Measurements from ENCODE around the gene CMPK1. TPM values are rescaled to one million over a fixed set of nuclear protein-coding genes. Genes with fewer than 3 reads are reported as not detected.

Gene CMPK1
- total and polyA plus RNA-seq, 2 of the 8 experiments (the other 6 are each of a cell fraction or from before 2014, with no cell fraction given) = 6.0 to 36.9 TPM

- Histone ChIP-seq H3K56ac (replicated peaks; ENCODE audit: insufficient read length, low read depth, low read length) (peak overlapping the region; percentile 86), H3K4ac (replicated peaks; ENCODE audit: insufficient read length, low read depth, low read length) (no peak overlapping the region), H2BK15ac (ENCODE audit: low read length) (no peak overlapping the region), H3K18ac (ENCODE audit: extremely low read depth, low read length) (peak overlapping the region; percentile 78), H3K14ac (ENCODE audit: insufficient read length) (no peak overlapping the region), H2BK20ac (ENCODE audit: low read length) (no peak overlapping the region), H4K5ac (ENCODE audit: insufficient read length, low read depth, low read length) (peak overlapping the region; percentile 96), H3K9ac (replicated peaks in 1 of 4; ENCODE audit: extremely low read depth in 1 of 4, low read depth in 3 of 4, low read length in 3 of 4) (peak overlapping the region; percentile 68 to 87 (median 76)), H4K91ac (replicated peaks; ENCODE audit: insufficient read length, low read length) (peak overlapping the region; percentile 65), H2BK5ac (ENCODE audit: low read depth, low read length) (peak overlapping the region; percentile 78), H3K79me2 (ENCODE audit: control insufficient read depth in 1 of 2, insufficient read depth in 2 of 2, low read length in 2 of 2) (peaks cover 0 to 16% of the 10 kb centered on the region in 2 experiments; a peak in 3 of 4 replicates), H3K4me3 (ENCODE audit: extremely low read depth in 1 of 4, insufficient read depth in 2 of 4, low read depth in 3 of 4, low read length in 4 of 4) (peak overlapping the region; percentile 79 to 94 (median 86)), H3K9me3 (ENCODE audit: insufficient read depth in 2 of 2, low read depth in 1 of 2, low read length in 1 of 2) (no peaks in the 10 kb centered on the region), H3K4me2 (ENCODE audit: insufficient read depth in 1 of 2, low read depth in 2 of 2, low read length in 2 of 2) (peak overlapping the region; percentile 60 to 85), H2AK5ac (ENCODE audit: low read depth, low read length) (no peak overlapping the region), H4K8ac (ENCODE audit: extremely low read depth, insufficient read depth, low read length) (peak overlapping the region; percentile 97), H3K36me3 (ENCODE audit: control insufficient read depth in 2 of 4, insufficient read depth in 4 of 4, low read length in 3 of 4) (no peaks in the 10 kb centered on the region), H3K23me2 (ENCODE audit: low read depth, low read length) (no peaks in the 10 kb centered on the region; the same call in 1 of the 2 replicates), H2BK12ac (ENCODE audit: low read depth, low read length) (no peak overlapping the region), H3K79me1 (ENCODE audit: low read depth, low read length) (no peaks in the 10 kb centered on the region; the same call in 1 of the 2 replicates), H3K27me3 (replicated peaks in 1 of 4; ENCODE audit: control insufficient read depth in 3 of 4, extremely low read depth in 1 of 4, insufficient read depth in 3 of 4, low read length in 3 of 4) (no peaks in the 10 kb centered on the region), H3K4me1 (replicated peaks in 1 of 4; ENCODE audit: control insufficient read depth in 3 of 4, insufficient read depth in 4 of 4, low read length in 3 of 4) (peaks cover 0 to 5% (median 3%) of the 10 kb centered on the region in 4 experiments; a peak in 5 of 7 replicates), H3K27ac (ENCODE audit: low read depth, low read length) (peak overlapping the region; percentile 60), H3K23ac (ENCODE audit: insufficient read length) (no peak overlapping the region), H4K20me1 (replicated peaks in 1 of 2; ENCODE audit: control insufficient read depth in 1 of 2, insufficient read depth in 2 of 2, low read length in 2 of 2) (no peaks in the 10 kb centered on the region), H2AFZ (ENCODE audit: low read length) (peak overlapping the region; percentile 25; the same call in 1 of the 2 replicates), H2BK120ac (replicated peaks; ENCODE audit: low read depth, low read length) (peak overlapping the region; percentile 78)
- 1% methylated on average over 66 of the region's 90 CpGs; no CpG with 5 or more reads in 1 of the 2 experiments for WGBS, 2 experiments (ENCODE audit: extremely low coverage in 1 of 2, insufficient coverage in 1 of 2, insufficient read length in 1 of 2, insufficient replicate concordance in 2 of 2, low coverage in 1 of 2, low lambda C conversion rate in 2 of 2, missing lambda C conversion rate in 1 of 2)
- FAIRE-seq (no peak), DNase-seq (ENCODE audit: low read depth in 1 of 2, low spot score in 2 of 2) (peak in 1 of 2 experiments; percentile 85)
- POLR2A ChIA-PET (ENCODE audit: partially characterized antibody) = interaction anchor here (0.7 to 2.2 kb wide), 7 partner anchors 9 to 267 kb away, joined by 3 to 18 read pairs (median 3); partner anchors contain the start of gene STIL
- CTCF ChIA-PET (ENCODE audit: partially characterized antibody) = interaction anchor here (0.6 to 2.6 kb wide), 5 partner anchors 10 to 102 kb away, joined by 3 to 11 read pairs (median 4); no protein-coding TSS in a partner anchor
- TF ChIP-seq CEBPB (IDR thresholded peaks at IDR 0.05; ENCODE audit: low read depth, low read length) = no peak
- TF ChIP-seq, protein P1, sequence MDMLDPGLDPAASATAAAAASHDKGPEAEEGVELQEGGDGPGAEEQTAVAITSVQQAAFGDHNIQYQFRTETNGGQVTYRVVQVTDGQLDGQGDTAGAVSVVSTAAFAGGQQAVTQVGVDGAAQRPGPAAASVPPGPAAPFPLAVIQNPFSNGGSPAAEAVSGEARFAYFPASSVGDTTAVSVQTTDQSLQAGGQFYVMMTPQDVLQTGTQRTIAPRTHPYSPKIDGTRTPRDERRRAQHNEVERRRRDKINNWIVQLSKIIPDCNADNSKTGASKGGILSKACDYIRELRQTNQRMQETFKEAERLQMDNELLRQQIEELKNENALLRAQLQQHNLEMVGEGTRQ (IDR thresholded peaks at IDR 0.05; ENCODE audit: low read length) = no peak
- no peak for TF ChIP-seq EGR1 (IDR thresholded peaks at IDR 0.05; ENCODE audit: borderline replicate concordance, low read depth, low read length)
- peak; percentile 82 for TF ChIP-seq SIX5 (IDR thresholded peaks at IDR 0.05; ENCODE audit: low read depth, low read length)
- no peak for TF ChIP-seq TEAD4 (IDR thresholded peaks at IDR 0.05; ENCODE audit: low read depth, low read length)
- no peak for TF ChIP-seq TAF7 (optimal IDR thresholded peaks at IDR 0.05; ENCODE audit: borderline replicate concordance, low read depth, low read length)
- TF ChIP-seq SAP30 (IDR thresholded peaks at IDR 0.05; ENCODE audit: insufficient read depth, insufficient replicate concordance, low read length) = peak; percentile 54
- TF ChIP-seq TAF1 (IDR thresholded peaks at IDR 0.05; ENCODE audit: low read depth, low read length) = peak; percentile 44; the same call in 1 of the 2 replicates
- peak; percentile 60 for TF ChIP-seq RBBP5 (IDR thresholded peaks at IDR 0.05; ENCODE audit: borderline replicate concordance, low read depth, low read length)
- TF ChIP-seq SIN3A (conservative IDR thresholded peaks at IDR 0.05 in 1 of 2, IDR thresholded peaks at IDR 0.05 in 1 of 2; ENCODE audit: low read depth in 1 of 2, low read length in 2 of 2) = peak; percentile 16 to 82; a peak in 2 of 4 replicates
Observed at GRCh38 chr1:47333922-47334764, 553 bp downstream of the CMPK1 start.
